GM23248 (cell line): ENCODE measurements around the gene CFAP298. TPM values are rescaled to one million over a fixed set of nuclear protein-coding genes. Genes with fewer than 3 reads are reported as not detected.
A peak's percentile ranks its signal among the peaks of the same experiment; 100 is the strongest.

Source experiments
- DNase-seq: peaks from one replicate; pipeline ENCODE4 v3.0.0-alpha.2; 2015
- H2AFZ ChIP-seq: fragments of 200-600 bp; sonication (generic); 2 replicates; pipeline ENCODE4 v1.6.1; 2016; ENCODE audit warnings: antibody characterized with exemption
- H3F3A ChIP-seq: fragments of 200-600 bp; sonication (generic); 2 replicates; pipeline ENCODE4 v1.6.1; 2016; ENCODE audit warnings: mild to moderate bottlenecking, antibody characterized with exemption, mixed run types; ENCODE audit not compliant: insufficient read depth
- H3K27ac ChIP-seq: fragments of 200-600 bp; sonication (generic); 2 replicates; pipeline ENCODE4 v1.5.1; 2016; ENCODE audit warnings: mild to moderate bottlenecking
- H3K27me3 ChIP-seq: fragments of 200-600 bp; sonication (generic); replicated peaks from 2 replicates; pipeline ENCODE4 v1.6.1; 2016; ENCODE audit warnings: mild to moderate bottlenecking; ENCODE audit not compliant: insufficient read depth
- H3K36me3 ChIP-seq: fragments of 200-600 bp; sonication (generic); 2 replicates; pipeline ENCODE4 v1.6.1; 2016; ENCODE audit warnings: low read depth, mild to moderate bottlenecking
- H3K4me1 ChIP-seq: fragments of 200-600 bp; sonication (generic); 2 replicates; pipeline ENCODE4 v1.6.1; 2016; ENCODE audit warnings: mild to moderate bottlenecking; ENCODE audit not compliant: insufficient read depth
- H3K4me2 ChIP-seq: fragments of 200-600 bp; sonication (generic); one replicate; pipeline ENCODE4 v1.6.1; 2016; ENCODE audit warnings: mild to moderate bottlenecking; ENCODE audit not compliant: unreplicated experiment
- H3K4me3 ChIP-seq: fragments of 200-600 bp; sonication (generic); 2 replicates; pipeline ENCODE4 v1.5.1; 2016; ENCODE audit warnings: mild to moderate bottlenecking
- H3K79me2 ChIP-seq: fragments of 200-600 bp; sonication (generic); 2 replicates; pipeline ENCODE4 v1.6.1; 2016; ENCODE audit warnings: mild to moderate bottlenecking; ENCODE audit not compliant: insufficient read depth
- H3K9ac ChIP-seq: fragments of 200-600 bp; sonication (generic); 2 replicates; pipeline ENCODE4 v1.6.1; 2016; ENCODE audit warnings: mild to moderate bottlenecking
- H3K9me2 ChIP-seq: fragments of 200-600 bp; sonication (generic); 2 replicates; pipeline ENCODE4 v1.6.1; 2016; ENCODE audit warnings: mixed run types, mild to moderate bottlenecking, moderate library complexity; ENCODE audit not compliant: insufficient read depth
- H3K9me3 ChIP-seq: fragments of 200-600 bp; sonication (generic); one replicate; pipeline ENCODE4 v1.6.1; 2017; ENCODE audit warnings: low read depth
- H4K20me1 ChIP-seq: fragments of 200-600 bp; sonication (generic); 2 replicates; pipeline ENCODE4 v1.6.0; 2016; ENCODE audit not compliant: insufficient read depth
- EZH2 ChIP-seq: fragments of 200-600 bp; sonication (generic); IDR thresholded peaks from 2 replicates; pipeline ENCODE4 v1.6.1; 2018; ENCODE audit warnings: antibody characterized with exemption, mild to moderate bottlenecking; ENCODE audit not compliant: insufficient read depth, poor library complexity, severe bottlenecking
- EZH2phosphoT487 ChIP-seq: fragments of 200-600 bp; sonication (generic); IDR thresholded peaks from 2 replicates; pipeline ENCODE4 v1.6.1; 2018; ENCODE audit warnings: antibody characterized with exemption, moderate library complexity, mild to moderate bottlenecking, low read depth; ENCODE audit not compliant: insufficient read depth
- WGBS, 2 experiments: methylation state at CpG; one replicate each; pipeline ENCODE4 v1.1.6; 2015 to 2017; ENCODE audit warnings: low lambda C conversion rate in 2 of 2, low coverage in 1 of 2; ENCODE audit errors: missing lambda C conversion rate in 2 of 2; 5-methylcytosine and 5-hydroxymethylcytosine counted together
- in situ Hi-C: fragments of 300-500 bp; cut with MboI; formaldehyde crosslinking; loops from 2 replicates; pipeline ENCODE4 v1.15.0; 2020
- polyA plus RNA-seq: library from polyadenylated mRNA; unstranded; fragments of >200 nt; fragmentation: Nextera tagmentation; extraction: Ambion mirVana; gene quantifications from 2 replicates; pipeline ENCODE4 v1.2.1, GENCODE V29; 2016
- total RNA-seq: library from RNA; depleted of rRNA; stranded (reverse); fragments of >200 nt; shearing (Covaris generic); gene quantifications from 2 replicates; pipeline ENCODE4 v1.2.3, GENCODE V29; 2014

The CFAP298 gene
- total and polyA plus RNA-seq, 2 experiments from 2014 or later: 20.5 to 53.9 TPM

DNA sequence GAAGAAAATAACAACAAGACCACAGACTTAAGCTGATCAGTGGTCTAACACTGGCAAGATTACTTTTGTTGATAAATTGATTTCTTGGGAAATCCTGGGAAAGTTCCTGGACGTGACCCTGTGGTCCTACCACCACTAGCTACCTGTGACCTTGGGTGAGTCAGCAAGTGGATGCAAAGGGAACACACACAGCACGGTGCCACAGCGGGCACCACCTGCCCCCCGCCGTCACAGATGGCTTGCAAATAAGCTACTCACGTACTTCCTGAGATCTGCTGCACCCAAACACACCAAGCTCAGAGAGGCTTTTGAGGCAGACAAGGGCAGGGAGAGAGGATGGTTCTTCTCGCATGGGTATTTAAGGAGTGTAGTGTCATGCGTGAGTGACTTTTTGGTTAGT is 12.7 kb downstream of the CFAP298 start:
- no peaks in the 10 kb centered on the region for H4K20me1 ChIP-seq

DNA sequence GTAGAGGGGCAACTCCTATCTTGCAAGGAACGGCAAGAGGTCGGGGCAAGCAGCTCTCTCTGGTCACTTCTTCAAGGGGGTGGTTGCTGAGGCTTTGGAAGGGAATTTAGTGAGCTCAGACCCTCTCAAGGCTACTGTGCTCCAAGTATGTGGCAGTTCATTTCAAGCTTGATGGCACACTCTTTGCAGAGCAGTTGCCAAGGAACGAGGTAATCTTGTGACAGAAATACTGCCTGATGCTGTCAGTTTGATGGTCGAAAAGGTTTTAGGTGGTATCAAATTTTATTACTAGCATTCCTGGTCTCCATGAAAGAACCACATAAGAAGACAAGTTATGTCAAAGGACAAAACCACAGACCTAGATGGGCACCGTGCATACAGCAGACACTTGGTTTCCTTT is 13.1 kb downstream of the CFAP298 start:
- no peak for DNase-seq
- Histone ChIP-seq H3K27me3 (no peaks in the 10 kb centered on the region), H3K4me2 (no peak overlapping the region), H2AFZ (no peak overlapping the region), H3K4me1 (peaks cover 12% of the 10 kb centered on the region; the same call in 1 of the 2 replicates), H3K9me3 (no peaks in the 10 kb centered on the region), H3K9me2 (no peaks in the 10 kb centered on the region), H3K9ac (no peak overlapping the region), H3K36me3 (peaks cover 10% of the 10 kb centered on the region), H3K4me3 (no peak overlapping the region), H3K27ac (no peak overlapping the region), H3F3A (peaks cover 13% of the 10 kb centered on the region), H4K20me1 (no peaks in the 10 kb centered on the region), H3K79me2 (no peaks in the 10 kb centered on the region)
- in situ Hi-C loops: no loop called here
- TF ChIP-seq EZH2phosphoT487: no peak
- TF ChIP-seq EZH2: no peak
- 90 to 93% methylated on average over 5 of the region's 5 CpGs for WGBS, 2 experiments

More for the DNA sequence above, 12.7 kb downstream of the CFAP298 start:
- Histone ChIP-seq H3F3A (peaks cover 13% of the 10 kb centered on the region), H3K36me3 (peaks cover 10% of the 10 kb centered on the region), H2AFZ (no peak overlapping the region), H3K4me1 (peaks cover 12% of the 10 kb centered on the region; the same call in 1 of the 2 replicates), H3K4me2 (no peak overlapping the region), H3K79me2 (no peaks in the 10 kb centered on the region), H3K9ac (no peak overlapping the region), H3K27ac (no peak overlapping the region), H3K4me3 (no peak overlapping the region), H3K27me3 (no peaks in the 10 kb centered on the region), H3K9me3 (no peaks in the 10 kb centered on the region), H3K9me2 (no peaks in the 10 kb centered on the region)
- in situ Hi-C loops: no loop called here
- WGBS, 2 experiments: 86 to 87% methylated on average over 8 of the region's 8 CpGs
- TF ChIP-seq EZH2phosphoT487 (no peak), EZH2 (no peak)
- no peak for DNase-seq

DNA sequence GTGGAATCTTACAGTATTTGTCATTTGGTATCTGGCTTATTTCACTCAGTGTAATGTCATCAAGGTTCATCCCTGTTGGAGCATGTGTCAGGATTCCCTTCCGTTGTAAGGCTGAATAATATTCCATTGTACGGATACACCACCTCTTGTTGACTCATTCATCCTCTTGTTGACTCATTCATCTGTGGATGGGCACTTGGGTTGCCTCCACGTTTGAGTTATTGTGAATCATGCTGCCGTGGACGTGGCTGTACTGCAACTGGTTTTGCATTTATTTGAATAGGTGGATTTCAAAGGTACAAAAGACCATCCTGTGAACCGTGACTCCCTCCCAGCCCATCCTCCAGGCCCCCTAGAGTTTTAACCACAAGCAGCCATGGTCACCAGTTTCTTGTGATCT is 15.0 kb downstream of the CFAP298 start:
- H3K9me2 ChIP-seq: no peaks in the 10 kb centered on the region
- in situ Hi-C loops: no loop called here
- H3K4me2 ChIP-seq: peak overlapping the region; percentile 24
- peak; percentile 97 for DNase-seq
- H4K20me1 ChIP-seq: no peaks in the 10 kb centered on the region
- no peaks in the 10 kb centered on the region for H3K79me2 ChIP-seq
- H3K4me3 ChIP-seq: no peak overlapping the region
- H3K27me3 ChIP-seq: no peaks in the 10 kb centered on the region
- 3 to 5% methylated on average over 6 of the region's 6 CpGs for WGBS, 2 experiments
- peaks cover 13% of the 10 kb centered on the region for H3F3A ChIP-seq
- no peaks in the 10 kb centered on the region for H3K9me3 ChIP-seq
- H2AFZ ChIP-seq: no peak overlapping the region
- H3K27ac ChIP-seq: peak overlapping the region; percentile 87
- peaks cover 12% of the 10 kb centered on the region; the same call in 1 of the 2 replicates for H3K4me1 ChIP-seq
- H3K9ac ChIP-seq: peak overlapping the region; percentile 58
- H3K36me3 ChIP-seq: no peaks in the 10 kb centered on the region; the same call in 1 of the 2 replicates
- TF ChIP-seq EZH2phosphoT487 (no peak), EZH2 (no peak)

DNA sequence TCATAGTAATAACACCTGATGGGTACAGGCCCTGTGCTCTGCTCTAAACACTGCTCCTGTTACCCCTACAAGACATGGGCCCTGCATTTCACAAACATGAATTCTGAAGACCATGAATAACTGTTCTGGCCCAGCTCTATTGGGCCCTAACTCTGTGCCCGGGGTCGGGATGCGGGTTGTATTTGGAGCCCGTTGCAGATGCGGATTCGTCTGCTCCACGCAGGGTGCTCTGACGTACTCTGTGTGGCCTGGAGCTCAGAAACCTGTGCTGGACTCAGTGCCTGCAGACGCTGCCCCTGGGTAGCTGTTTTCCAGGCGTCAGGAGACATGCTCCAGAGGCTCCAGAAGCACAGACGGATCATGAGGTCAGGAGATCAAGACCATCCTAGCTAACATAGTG is 16.7 kb downstream of the CFAP298 start:
- H3K4me3 ChIP-seq: no peak overlapping the region

DNA sequence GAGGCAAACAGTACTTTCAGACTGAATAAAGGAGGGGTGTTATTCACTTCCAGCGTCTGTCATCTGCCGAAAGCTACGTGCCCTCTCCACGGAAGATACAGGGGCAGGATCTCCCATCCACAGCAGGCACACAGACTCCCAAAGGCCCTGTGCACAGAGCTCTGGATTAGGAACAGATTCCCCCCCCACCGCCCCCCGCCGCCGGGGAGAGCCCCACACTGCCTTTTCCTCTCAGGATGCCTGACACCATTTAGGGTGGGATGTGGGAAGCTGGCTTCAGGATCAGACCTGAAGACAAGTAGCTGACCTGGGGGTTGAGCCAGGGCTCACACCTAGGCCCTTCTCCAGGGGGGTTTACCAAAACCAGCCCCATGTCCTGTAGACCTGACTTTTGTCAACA is 18.5 kb downstream of the CFAP298 start:
- in situ Hi-C loops: no loop called here
- H2AFZ ChIP-seq: no peak overlapping the region

More for the DNA sequence above, 16.7 kb downstream of the CFAP298 start:
- in situ Hi-C loops: no loop called here
- no peaks in the 10 kb centered on the region for H3K79me2 ChIP-seq
- no peaks in the 10 kb centered on the region; the same call in 1 of the 2 replicates for H3K36me3 ChIP-seq
- H3F3A ChIP-seq: peaks cover 5% of the 10 kb centered on the region
- TF ChIP-seq EZH2 (no peak), EZH2phosphoT487 (no peak)
- no peak overlapping the region for H3K4me2 ChIP-seq
- H3K9me3 ChIP-seq: no peaks in the 10 kb centered on the region
- H3K4me1 ChIP-seq: peaks cover 12% of the 10 kb centered on the region; the same call in 1 of the 2 replicates
- WGBS, 2 experiments: 80 to 87% methylated on average over 10 to 11 of the region's 11 CpGs
- DNase-seq: no peak
- H3K9ac ChIP-seq: no peak overlapping the region
- H3K27me3 ChIP-seq: no peaks in the 10 kb centered on the region
- H2AFZ ChIP-seq: no peak overlapping the region
- H3K9me2 ChIP-seq: no peaks in the 10 kb centered on the region
- H3K27ac ChIP-seq: no peak overlapping the region
- no peaks in the 10 kb centered on the region for H4K20me1 ChIP-seq

More for the DNA sequence above, 18.5 kb downstream of the CFAP298 start:
- TF ChIP-seq EZH2phosphoT487 (no peak), EZH2 (no peak)
- Histone ChIP-seq H3K9me2 (no peaks in the 10 kb centered on the region), H3K4me2 (no peak overlapping the region), H3K4me1 (peaks cover 12% of the 10 kb centered on the region; the same call in 1 of the 2 replicates), H3F3A (peaks cover 5% of the 10 kb centered on the region), H3K79me2 (no peaks in the 10 kb centered on the region), H3K27ac (no peak overlapping the region), H3K36me3 (no peaks in the 10 kb centered on the region), H3K9me3 (no peaks in the 10 kb centered on the region), H3K27me3 (no peaks in the 10 kb centered on the region), H4K20me1 (no peaks in the 10 kb centered on the region), H3K9ac (no peak overlapping the region), H3K4me3 (no peak overlapping the region)
- no peak for DNase-seq
- WGBS, 2 experiments: 62 to 70% methylated on average over 6 to 8 of the region's 8 CpGs
